Measurements from ENCODE around the gene VARS2.
A peak's percentile ranks its signal among the peaks of the same experiment; 100 is the strongest.

Gene VARS2

DNA sequence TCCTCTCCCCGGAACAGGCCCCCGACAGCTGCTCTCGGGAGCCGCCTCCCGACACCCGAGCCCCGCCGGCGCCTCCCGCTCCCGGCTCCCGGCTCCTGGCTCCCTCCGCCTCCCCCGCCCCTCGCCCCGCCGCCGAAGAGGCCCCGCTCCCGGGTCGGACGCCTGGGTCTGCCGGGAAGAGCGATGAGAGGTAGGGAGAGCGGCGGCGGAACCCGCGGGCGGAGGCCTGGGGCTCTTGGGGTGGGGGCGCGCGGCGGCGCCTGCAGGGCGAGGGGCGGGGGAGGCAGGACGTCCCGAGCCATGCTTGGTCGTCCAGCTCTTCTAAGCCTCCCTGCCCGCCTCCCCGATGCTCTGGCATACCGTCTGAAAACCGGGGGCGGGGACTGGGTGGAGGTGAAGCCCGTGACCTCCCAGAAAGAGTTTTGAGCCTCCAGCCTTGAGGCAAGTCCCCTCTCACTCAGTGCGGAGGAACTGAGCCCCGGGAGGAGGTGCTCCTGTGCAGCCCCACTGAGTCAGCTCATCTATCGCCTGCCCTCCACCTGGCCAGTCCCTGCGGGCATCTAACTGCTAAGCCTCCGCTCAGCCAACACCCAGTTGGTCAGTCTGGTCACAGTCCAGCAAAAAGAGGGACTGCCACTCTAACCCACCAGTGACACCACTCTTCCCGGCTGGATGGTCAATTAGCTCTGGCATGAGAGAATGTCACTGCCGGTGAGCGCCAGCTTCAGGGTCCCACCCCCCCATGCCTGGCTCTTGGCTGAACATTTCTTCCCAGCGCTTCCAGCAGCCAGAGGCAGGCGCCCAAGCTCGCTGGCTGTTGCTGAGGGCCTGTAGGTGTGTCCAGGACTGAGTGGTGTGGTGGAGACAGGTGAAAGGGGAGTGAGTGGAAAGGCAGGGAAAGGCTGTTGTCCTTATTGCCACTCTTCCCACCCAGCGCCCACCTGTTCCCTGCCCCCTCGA lies 29.2 kb upstream of the VARS2 start:
- DNase-seq (ENCODE audit: low spot score): peak; percentile 61

GRCh38 chr6:30885481-30885998 lies 28.5 kb upstream of the VARS2 start:
- peak; percentile 39 for DNase-seq (ENCODE audit: low spot score)

DNA sequence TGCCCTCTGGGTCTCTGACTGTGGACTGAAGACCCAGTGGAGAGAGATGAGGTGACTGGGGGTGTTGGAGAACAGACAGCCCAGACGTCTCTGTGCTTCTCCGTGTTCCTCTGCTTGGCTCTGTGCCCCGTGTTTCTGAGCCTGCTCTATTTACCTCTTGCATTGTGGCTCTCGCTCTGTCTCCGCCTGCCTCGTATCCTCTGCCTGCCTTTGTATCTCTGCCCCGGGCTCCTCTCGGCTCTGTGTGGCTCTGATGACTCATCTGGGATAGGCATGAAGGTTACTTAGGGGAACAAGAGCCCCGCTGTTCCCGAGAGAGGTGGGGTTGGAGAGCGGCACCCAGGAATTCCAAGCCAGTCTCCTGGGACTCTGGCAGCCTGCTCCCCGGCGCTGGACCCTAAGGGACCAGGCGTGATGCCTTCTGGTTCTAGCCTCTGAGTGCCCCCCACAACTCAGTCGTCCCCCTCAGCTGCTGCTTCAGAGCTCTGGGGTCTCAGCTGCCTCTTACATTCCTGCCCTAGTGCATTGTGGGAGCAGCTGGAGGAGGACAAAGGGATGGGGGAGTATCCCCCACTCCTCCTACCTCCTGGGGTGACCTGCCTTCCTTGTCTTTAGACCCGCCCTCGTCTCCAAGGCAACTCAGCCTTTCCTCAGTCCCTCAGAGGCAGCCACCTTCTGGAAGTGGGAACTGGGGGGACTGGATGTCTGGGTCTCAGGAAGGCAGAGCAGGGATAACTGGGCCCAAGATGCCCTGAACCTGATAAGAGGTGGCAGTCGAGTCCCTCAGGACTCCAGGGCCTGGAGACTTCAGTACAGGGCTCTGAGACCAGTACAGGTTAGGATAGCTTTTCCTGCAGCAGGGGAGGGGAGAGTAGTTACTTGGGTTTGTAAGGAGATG lies 27.8 kb upstream of the VARS2 start:
- peak; percentile 83 for DNase-seq (ENCODE audit: low spot score)

DNA sequence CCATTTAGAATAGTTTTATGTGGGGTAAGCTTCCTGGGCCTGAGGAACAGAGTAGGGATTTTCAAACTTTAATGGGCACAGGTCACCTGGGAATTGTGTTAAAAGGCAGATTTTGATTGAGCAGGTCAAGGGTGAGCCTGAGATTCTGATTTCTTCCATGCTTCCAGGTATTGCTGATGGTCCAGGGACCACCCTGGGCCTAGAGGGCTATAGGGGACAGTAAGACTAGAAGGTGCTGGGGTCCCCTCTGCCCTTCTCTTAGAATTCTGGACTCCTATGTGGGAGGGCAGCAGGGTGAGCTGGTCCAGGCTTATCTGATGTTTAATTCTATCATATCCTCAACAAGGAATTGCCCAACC lies 27.2 kb upstream of the VARS2 start:
- no peak for DNase-seq (ENCODE audit: low spot score)

GRCh38 chr6:30887901-30888815 lies 25.9 kb upstream of the VARS2 start:
- peak; percentile 75 for DNase-seq (ENCODE audit: low spot score)

DNA sequence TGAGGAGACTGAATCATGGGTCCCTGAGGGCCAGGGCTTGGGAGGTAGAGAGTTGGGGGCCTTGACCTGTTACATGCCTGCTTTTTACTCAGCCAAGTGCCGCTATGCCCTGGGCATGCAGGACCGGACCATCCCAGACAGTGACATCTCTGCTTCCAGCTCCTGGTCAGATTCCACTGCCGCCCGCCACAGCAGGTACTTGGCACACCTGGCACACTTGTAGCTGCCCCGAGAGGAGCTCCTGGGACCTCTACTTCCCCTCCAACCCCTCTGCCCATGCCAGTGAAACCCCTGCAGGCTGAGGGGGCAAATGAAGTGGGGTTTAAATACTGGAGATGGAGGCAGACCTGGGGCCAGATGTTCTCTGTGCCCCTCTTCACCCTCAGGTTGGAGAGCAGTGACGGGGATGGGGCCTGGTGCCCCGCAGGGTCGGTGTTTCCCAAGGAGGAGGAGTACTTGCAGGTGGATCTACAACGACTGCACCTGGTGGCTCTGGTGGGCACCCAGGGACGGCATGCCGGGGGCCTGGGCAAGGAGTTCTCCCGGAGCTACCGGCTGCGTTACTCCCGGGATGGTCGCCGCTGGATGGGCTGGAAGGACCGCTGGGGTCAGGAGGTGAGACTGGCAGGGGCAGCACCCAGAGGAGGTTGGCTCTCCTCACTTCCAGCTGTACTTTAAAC lies 25.1 kb upstream of the VARS2 start:
- no peak for DNase-seq (ENCODE audit: low spot score)

DNA sequence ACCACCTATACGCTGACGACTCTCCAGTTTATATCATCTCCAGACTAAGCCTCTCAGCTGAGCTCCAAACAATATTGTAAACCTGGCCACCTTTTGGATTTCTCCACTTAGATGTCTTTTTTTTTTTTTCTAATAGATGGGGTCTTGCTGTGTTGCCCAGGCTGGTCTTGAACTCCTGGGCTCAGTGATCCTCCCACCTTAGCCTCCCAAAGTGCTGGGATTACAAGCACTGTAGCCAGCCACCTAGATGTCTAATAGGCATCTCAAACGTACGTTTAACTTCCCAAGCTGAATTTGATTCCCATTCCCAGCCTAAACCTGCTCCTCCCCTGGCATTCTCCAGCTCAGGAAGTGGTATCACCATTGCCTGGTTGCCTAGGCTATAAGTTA lies 24.5 kb upstream of the VARS2 start:
- no peak for DNase-seq (ENCODE audit: low spot score)

DNA sequence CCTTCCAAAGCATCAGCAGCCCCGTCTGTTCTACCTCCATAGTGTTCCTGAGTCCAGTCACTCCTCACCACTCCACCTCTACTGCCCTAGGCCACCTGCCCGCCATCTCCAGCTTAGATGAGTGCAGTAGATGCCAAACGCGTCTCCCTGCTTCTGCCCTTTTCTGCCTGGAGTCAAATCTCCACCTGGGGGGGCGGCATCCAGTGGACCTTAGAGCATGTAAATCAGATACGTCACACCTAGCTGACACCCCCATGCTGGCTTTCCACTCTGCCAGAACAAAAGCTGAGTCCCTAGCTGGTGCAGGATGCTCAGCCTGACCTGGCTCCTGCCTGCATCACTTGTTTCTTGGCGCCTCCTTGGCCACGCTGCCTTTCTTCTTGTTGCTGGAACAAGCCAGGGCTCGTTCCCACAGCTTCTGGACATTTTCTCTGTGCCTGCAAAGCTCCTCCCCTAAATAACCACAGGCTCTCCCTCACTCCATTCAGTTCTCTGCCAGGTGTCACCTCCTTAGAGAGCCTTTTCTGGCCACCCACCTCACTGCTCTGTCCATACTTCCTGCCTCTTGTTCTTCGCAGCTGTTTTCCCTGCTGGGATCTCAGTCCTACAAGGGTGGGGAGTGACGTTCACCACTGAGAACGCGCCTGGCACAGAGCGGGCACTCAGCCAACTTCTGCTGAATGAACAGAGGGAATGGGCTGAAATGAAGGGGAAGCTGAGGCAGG lies 24.0 kb upstream of the VARS2 start:
- no peak for DNase-seq (ENCODE audit: low spot score)

- DNase-seq (ENCODE audit: low spot score): no peak
Measured at GRCh38 chr6:30890646-30891449, 23.2 kb upstream of the VARS2 start.

- no peak for DNase-seq (ENCODE audit: low spot score)
Measured at GRCh38 chr6:30891450-30891723, 22.7 kb upstream of the VARS2 start.

GRCh38 chr6:30891816-30892538 lies 22.1 kb upstream of the VARS2 start:
- DNase-seq (ENCODE audit: low spot score): no peak

- DNase-seq (ENCODE audit: low spot score): no peak
Measured at GRCh38 chr6:30893001-30893591, 20.9 kb upstream of the VARS2 start.

DNA sequence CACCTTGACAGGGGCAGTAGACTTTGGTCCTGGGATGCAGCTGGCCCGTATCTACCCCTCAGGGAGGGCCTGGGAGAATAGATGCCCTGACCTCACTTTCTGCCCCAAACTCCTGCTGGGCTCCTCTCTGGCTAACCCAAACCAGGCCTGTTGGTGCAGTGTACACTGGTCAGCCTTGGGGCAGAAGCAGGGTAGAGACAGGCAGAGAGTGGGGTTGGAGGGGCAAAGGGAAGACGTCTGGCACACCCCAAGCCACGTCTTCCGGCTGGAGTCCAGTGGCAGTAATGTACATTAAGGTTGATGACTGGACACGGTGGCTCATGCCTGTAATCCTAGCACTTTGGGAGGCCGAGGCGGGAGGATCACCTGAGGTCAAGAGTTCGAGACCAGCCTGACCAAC lies 20.4 kb upstream of the VARS2 start:
- no peak for DNase-seq (ENCODE audit: low spot score)

GRCh38 chr6:30894381-30894780 lies 19.7 kb upstream of the VARS2 start:
- DNase-seq (ENCODE audit: low spot score): no peak

GRCh38 chr6:30894935-30895334 lies 19.1 kb upstream of the VARS2 start:
- no peak for DNase-seq (ENCODE audit: low spot score)

DNA sequence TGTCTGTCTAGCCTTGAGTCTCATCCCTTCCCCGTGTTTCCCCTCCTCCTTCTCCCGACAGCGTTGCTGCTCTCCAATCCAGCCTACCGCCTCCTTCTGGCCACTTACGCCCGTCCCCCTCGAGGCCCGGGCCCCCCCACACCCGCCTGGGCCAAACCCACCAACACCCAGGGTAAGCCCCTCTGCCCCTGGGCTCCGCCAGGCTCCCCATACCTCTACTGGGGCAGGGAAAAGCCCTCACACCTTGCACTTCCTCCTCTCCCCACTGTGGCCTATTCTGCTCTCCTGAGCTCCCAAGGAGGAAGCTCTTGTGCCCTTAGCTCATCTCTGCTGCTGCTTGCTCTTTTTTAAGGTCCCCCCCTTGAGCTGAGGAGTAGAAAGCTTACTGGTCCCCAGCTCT lies 18.7 kb upstream of the VARS2 start:
- no peak for DNase-seq (ENCODE audit: low spot score)

DNA sequence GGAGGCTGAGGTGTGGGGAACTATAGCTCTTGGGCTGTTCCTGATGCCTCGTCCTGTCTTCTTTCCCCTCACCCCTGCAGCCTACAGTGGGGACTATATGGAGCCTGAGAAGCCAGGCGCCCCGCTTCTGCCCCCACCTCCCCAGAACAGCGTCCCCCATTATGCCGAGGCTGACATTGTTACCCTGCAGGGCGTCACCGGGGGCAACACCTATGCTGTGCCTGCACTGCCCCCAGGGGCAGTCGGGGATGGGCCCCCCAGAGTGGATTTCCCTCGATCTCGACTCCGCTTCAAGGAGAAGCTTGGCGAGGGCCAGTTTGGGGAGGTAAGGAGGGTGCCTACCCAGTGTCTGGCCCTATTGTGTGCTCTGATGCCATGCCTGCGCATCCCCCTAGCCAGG lies 17.5 kb upstream of the VARS2 start:
- no peak for DNase-seq (ENCODE audit: low spot score)

GRCh38 chr6:30897882-30898281 lies 16.2 kb upstream of the VARS2 start:
- no peak for DNase-seq (ENCODE audit: low spot score)

All from AG08396 (cell line).